Measurements from ENCODE around the gene GCA. TPM values are rescaled to one million over a fixed set of nuclear protein-coding genes. Genes with fewer than 3 reads are reported as not detected.

GCA gene
- total RNA-seq, 1 donor from 2014 or later = 41.6 TPM

DNA sequence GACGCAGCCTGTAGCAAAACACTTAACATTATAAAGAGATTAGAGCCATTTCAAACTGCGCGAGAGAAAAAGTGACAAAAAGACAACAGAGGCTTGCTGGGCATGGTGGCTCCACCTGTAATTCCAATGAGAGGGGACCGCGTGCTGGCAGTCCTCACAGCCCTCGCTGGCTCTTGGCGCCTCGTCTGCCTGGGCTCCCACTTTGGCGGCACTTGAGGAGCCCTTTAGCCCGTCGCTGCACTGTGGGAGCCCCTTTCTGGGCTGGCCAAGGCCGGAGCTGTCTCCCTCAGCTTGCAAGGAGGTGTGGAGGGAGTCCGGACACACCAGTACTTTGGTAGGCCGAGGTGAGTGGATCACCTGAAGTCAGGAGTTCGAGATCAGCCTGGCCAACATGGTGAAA, 16.1 kb upstream of the GCA start:
- no peak overlapping the region for H3K4me3 ChIP-seq (ENCODE audit: low read depth, low read length)
- DNase-seq (ENCODE audit: low read depth) = no peak
- TF ChIP-seq, protein P1, sequence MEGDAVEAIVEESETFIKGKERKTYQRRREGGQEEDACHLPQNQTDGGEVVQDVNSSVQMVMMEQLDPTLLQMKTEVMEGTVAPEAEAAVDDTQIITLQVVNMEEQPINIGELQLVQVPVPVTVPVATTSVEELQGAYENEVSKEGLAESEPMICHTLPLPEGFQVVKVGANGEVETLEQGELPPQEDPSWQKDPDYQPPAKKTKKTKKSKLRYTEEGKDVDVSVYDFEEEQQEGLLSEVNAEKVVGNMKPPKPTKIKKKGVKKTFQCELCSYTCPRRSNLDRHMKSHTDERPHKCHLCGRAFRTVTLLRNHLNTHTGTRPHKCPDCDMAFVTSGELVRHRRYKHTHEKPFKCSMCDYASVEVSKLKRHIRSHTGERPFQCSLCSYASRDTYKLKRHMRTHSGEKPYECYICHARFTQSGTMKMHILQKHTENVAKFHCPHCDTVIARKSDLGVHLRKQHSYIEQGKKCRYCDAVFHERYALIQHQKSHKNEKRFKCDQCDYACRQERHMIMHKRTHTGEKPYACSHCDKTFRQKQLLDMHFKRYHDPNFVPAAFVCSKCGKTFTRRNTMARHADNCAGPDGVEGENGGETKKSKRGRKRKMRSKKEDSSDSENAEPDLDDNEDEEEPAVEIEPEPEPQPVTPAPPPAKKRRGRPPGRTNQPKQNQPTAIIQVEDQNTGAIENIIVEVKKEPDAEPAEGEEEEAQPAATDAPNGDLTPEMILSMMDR (conservative IDR thresholded peaks at IDR 0.05; ENCODE audit: low read depth, low read length) = no peak

DNA sequence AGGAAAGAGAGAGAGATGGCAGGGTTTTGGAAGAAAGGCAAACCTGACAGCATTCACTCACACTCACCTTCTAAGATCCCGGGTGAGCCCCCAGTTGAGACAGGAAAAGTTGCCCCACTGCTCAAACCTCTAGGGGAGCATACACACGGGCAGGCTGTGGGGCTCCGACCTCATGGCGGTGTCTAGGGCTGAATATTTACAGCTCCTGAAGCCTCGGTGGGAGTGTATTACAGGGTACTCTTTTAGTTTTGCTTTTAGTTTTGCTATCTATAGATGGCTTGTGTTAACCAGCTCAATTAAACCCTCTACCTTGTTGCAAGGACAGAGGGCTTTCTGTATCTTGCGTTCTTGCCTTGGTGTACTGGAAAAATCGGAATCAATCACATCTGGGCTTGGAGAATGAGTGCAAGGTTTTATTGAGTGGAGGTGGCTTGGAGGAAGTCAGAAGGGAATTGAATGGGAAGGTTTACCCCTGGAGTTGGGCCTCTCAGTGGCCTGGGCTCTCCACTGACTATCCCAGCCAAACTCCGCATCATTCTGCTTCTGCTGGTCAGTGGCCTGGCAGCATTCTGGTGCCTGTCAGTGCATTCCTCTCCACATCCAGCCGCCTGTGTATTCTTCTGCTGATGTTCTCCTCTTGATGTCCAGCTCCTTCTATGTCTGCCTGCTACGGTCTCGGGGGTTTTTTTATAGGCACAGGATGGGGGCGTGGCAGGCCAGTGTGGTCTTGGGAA, 15.3 kb upstream of the GCA start:
- H3K4me3 ChIP-seq (ENCODE audit: low read depth, low read length) = no peak overlapping the region
- TF ChIP-seq, protein P1 (conservative IDR thresholded peaks at IDR 0.05; ENCODE audit: low read depth, low read length) = no peak

DNA sequence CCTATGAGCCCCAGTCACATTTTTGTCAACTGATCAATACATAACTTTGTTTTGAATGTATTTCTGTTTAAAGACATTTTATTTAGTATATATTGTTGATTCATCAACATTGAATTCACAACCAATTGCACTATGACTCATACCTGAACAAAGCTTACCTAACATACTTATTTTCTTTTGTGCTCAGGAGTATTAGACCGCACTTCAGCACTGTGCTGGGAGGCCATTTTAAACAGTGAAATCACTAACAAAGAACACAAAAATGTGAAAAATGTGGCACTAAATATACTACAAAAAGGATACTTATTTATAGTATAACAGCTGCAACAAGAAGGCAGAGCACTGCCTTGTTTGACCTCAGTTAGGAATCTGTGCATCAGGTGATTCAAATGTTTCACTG, 13.1 kb upstream of the GCA start:
- H3K4me3 ChIP-seq (ENCODE audit: low read depth, low read length) = no peak overlapping the region
- no peak for DNase-seq (ENCODE audit: low read depth)
- TF ChIP-seq, protein P1 (conservative IDR thresholded peaks at IDR 0.05; ENCODE audit: low read depth, low read length) = no peak

More for the DNA sequence above, 15.3 kb upstream of the GCA start:
- DNase-seq (ENCODE audit: low read depth) = no peak

DNA sequence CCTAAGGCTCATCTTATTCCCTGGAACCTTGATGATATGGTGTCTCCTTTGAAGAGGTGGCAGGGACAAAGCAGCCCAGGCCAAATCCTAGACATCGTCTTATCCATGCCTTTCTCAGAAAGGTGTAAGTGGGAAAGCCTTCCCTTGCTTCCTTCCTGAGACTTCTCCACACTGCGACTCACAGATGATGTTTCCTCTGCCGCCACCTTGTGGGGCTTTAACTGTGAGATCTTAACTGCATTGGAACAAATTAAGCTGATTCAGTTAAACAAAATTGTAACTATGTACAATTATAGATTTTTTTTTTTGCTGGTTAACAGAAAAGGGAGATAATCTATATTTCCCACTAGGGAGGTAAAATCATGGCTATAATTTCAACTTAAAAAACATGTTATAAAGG, 10.0 kb upstream of the GCA start:
- no peak overlapping the region for H3K4me3 ChIP-seq (ENCODE audit: low read depth, low read length)
- DNase-seq (ENCODE audit: low read depth) = no peak
- TF ChIP-seq, protein P1 (conservative IDR thresholded peaks at IDR 0.05; ENCODE audit: low read depth, low read length) = peak; percentile 67

DNA sequence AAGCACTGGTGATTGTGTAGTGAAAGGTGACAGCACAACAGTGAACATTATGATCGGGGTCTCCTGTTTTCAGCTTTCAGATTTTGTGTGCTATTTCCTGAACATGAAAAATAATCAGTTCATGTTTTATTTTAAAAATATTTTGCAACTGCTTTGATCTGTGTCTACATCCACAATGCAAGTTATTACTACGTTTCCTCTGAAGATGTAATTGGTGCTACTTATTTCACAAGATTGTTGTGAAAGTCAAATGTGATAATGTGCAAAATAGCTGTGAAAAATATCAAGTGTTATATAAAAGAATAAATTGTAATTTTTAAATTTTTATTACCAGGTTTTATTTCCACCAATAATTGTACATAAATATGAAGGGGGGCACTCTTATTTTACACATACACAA, 6.1 kb upstream of the GCA start:
- H3K4me3 ChIP-seq (ENCODE audit: low read depth, low read length) = no peak overlapping the region
- TF ChIP-seq, protein P1 (conservative IDR thresholded peaks at IDR 0.05; ENCODE audit: low read depth, low read length) = no peak
- no peak for DNase-seq (ENCODE audit: low read depth)

DNA sequence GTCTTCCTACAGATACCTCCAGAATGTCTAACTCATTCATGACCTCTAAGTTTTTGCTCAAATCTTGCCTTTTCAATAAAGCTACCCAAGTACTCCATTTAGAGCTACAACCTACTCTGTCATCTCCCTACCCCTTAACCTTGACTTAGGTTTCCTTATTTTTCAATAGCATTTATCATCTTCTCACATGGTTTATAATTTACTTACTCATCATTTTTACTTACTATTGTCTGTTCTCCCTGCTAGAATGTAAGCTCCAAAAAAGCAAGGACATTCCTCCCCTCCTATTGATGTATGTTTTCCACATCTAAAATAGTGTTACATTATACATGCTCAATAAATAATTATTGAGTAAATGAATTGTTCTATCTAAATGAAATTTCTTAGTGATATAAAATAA, 3.1 kb upstream of the GCA start:
- DNase-seq (ENCODE audit: low read depth) = no peak
- no peak overlapping the region for H3K4me3 ChIP-seq (ENCODE audit: low read depth, low read length)
- TF ChIP-seq, protein P1 (conservative IDR thresholded peaks at IDR 0.05; ENCODE audit: low read depth, low read length) = no peak

DNA sequence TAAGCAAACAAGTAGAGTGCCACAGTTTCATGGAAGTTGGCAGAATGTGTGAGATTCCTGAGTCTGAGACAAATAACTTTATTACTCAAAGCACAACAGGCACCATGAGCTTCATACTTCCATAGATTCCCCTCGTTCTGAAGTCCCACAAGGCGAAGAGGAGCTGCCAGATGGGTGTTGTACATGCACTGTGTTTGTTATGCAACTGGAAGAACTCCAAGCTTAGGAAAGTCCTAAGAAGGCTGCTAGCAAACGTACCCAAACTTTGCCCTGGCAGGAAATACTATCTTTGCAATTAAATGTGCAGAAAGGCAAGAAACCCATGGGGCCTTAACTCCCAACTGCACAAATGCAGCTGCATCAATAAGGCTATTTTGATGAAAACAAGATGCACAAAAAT, 1.6 kb upstream of the GCA start:
- no peak overlapping the region for H3K4me3 ChIP-seq (ENCODE audit: low read depth, low read length)
- TF ChIP-seq, protein P1 (conservative IDR thresholded peaks at IDR 0.05; ENCODE audit: low read depth, low read length) = no peak
- DNase-seq (ENCODE audit: low read depth) = no peak

Measured in epithelial cell of proximal tubule (primary cell).